ENCODE measurements around the gene GEMIN2.
"Not testable (repeated sequence)": the region's sequence is repeated elsewhere in the genome, so short reads cannot be mapped to it uniquely, and the experiment has no call there.

The GEMIN2 gene

DNA sequence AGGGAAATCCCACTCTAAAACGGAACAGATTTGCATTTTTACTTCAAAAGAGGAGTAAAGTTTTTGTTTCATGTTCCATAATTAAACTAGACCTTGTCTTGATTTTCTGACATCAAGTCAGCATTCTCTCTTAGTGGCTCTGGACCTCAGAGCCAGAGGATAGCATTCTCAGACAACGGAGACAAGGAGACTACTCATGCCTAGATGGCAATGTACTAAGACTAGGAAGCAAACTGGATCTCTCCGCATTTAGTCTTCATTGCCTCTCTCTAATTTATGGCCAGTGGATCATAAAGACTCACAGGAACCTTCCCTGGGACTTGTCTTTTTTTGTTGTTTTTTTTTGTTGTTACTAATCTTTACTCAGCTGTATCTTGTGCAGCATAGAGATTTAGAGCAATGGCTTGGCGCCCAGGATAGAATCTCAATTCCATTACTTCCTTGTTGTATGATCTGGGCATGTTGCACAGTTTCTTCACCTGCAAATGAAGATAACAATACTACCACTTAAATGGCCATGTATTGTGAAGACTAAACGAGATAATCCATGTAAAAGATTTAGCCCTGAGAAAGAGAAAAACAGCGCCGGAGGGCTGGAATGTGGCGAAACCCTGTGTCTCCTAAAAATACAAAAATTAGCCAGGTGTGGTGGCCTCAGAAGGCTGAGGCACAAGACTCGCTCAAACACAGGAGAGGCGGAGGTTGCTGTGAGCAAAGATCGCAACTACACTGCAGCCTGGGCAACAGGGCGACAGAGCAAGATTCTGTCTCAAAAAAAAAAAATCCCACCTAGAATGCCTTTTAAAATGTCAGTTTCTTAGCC, 4.0 kb upstream of the GEMIN2 start:
- DNase-seq (ENCODE audit: low read depth, low spot score), result no peak

DNA sequence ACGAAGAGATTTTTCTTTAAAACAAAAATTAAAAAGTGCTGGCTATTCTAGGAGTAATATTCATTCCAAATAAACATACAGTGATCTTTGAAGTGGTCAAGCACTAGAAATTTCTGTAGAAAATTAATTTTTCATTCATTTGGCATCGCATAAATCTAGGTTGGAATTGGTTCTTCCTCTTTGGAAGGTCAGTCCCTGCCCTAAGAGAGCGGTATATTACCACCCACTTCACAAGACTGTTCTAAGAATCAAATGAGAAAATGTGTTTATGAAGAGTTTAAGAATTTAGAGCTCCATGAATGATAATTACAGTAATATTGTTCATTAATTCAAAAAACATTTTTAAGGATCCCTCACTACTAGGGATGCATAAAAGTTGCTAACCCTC, 444 bp upstream of the GEMIN2 start:
- no peak for DNase-seq (ENCODE audit: low read depth, low spot score)

DNA sequence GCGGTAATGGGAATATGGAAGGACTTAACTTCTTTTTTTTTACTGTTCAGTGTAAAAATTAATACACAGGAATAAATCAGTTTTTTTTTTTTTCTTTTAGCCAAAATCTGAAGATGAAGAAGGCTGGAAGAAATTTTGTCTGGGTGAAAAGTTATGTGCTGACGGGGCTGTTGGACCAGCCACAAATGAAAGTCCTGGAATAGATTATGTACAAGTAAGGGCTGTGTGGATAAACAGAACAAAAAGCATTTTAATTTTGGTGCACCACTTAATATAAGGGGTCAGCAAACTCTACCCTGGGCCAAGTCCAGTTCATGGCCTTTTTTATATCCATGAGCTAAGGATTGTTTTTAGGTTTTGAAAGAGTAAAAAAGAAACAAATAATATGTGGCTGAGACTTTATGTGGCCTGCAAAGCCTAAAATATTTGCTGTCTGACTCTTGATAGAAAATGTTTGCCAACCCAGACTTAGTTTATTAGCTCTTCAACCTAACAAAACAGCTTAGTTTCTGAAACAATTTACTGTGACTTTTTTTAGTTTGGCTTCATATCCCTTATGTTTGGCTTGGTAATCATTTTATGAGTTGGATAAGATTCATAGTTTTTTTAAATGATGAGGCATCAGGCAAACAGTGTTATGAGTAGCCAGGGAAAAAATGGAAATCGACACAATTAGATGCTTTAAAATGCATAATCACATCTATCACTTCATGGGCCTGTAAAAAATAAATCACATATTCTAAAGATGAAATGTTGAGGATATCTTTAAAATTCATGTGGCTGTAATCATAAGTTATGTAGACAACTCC, 8.4 kb downstream of the GEMIN2 start:
- DNase-seq (ENCODE audit: low read depth, low spot score), result no peak

DNA sequence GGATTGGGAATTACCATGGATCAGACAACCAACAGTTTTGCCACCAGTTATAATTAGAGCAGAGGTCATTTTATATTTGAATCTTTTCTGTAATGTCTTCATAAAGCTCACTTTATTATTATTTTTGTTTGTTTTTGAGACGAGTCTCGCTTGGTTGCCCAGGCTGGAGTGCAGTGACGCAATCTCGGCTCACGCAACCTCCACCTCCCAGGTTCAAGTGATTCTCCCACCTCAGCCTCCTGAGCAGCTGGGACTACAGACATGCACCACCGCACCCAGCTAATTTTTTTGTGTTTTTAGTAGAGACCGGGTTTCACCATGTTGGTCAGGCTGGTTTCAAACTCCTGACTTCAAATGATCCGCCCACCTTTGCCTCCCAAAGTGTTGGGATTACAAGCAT, 23.7 kb downstream of the GEMIN2 start:
- not testable (repeated sequence) for DNase-seq (ENCODE audit: low read depth, low spot score)

DNA sequence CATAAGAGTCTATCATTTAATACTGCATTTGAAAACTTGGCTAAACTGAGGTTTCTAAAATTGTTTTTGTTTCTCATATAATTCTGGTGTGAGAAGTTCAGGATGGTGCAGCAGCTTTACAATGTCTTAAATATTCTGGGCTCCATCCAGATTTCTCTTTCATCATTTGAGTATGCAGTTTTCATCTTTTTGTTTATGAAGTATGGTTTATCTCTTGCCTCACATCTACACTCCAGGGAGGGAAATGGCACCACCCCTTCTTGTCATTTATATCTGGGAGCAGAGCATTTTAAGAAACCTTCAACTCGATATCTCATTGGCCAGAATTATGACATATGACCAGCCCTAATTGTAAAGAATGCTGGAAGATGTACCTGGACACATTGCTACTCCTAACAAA, 24.3 kb downstream of the GEMIN2 start:
- DNase-seq (ENCODE audit: low read depth, low spot score), result no peak

DNA sequence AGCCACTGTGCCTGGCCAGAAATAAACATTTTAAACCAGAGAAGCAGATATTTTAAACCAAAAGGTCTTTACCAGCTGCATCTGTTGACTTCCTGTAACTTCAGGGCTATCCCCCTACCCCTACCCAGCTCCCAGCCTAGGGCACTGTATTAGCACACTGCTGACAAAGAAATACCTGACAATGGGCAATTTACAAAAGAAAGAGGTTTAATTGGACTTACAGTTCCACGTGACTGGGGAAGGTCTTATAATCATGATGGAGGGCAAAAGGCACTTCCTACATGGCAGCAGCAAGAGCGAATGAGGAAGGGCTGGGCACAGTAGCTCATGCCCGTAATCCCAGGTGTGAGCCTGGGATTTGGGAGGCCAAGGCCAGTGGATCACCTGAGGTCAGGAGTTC, 26.0 kb downstream of the GEMIN2 start:
- DNase-seq (ENCODE audit: low read depth, low spot score), result peak; percentile 20

DNA sequence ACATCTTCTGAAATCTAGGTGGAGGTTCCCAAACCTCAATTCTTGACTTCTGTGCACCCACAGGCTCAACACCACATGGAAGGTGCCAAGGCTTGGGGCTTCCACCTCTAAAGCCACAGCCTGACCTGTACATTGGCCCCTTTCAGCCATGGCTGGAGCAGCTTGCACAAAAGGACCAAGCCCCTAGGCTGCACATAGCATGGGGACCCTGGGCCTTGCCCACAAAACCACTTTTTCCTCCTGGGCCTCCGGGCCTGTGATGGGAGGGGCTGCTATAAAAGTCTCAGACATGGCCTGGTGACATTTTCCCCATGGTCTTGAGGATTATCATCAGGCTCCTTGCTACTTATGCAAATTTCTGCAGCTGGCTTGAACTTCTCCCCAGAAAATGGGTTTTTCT, 27.5 kb downstream of the GEMIN2 start:
- not testable (repeated sequence) for DNase-seq (ENCODE audit: low read depth, low spot score)

DNA sequence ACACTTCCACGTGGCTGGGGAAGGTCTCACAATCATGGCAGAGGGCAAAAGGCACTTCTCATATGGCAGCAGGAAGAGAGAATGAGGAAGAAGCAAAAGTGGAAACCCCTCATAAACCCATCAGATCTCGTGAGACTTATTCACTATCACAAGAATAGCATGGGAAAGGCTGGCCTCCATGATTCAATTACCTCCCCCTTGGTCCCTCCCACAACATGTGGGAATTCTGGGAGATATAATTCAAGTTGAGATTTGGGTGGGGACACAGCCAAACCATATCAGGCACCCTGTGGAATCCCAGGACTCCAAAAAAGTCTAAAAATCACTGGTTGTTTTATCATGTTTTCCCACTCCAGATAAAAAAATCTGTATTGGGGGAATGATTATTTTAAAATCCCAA, 29.1 kb downstream of the GEMIN2 start:
- DNase-seq (ENCODE audit: low read depth, low spot score), result not testable (repeated sequence)

DNA sequence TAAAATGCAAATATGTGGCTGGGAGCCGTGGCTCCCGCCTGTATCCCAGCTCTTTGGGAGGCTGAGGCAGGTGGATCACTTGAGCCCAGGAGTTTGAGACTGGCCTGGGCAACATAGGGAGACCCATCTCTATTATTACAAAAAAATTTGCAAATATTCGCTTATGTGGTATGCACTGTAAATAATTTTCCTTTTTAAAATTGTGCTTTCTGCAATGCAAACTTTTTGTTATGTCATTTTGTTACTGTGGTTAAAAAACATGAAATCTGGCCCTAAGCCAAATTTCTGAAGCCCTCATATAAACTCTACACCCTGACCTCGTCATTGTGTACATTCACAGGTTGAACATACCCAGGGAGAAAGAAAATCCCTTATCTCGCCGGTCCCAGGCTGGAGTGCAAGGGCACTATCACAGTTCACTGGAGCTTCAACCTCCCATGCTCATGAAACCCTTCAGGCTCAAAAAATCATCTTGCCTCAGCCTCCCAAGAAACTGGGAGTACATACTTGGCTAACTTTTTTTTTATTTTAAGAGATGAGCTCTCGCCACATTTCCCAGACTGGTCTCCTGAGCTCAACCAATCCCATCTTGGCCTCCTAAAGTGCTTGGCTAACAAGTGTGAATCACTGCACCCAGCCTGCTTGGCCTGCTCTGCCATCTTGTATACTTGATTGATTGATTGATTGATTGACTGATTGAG, 31.3 kb downstream of the GEMIN2 start:
- no peak for DNase-seq (ENCODE audit: low read depth, low spot score)

DNA sequence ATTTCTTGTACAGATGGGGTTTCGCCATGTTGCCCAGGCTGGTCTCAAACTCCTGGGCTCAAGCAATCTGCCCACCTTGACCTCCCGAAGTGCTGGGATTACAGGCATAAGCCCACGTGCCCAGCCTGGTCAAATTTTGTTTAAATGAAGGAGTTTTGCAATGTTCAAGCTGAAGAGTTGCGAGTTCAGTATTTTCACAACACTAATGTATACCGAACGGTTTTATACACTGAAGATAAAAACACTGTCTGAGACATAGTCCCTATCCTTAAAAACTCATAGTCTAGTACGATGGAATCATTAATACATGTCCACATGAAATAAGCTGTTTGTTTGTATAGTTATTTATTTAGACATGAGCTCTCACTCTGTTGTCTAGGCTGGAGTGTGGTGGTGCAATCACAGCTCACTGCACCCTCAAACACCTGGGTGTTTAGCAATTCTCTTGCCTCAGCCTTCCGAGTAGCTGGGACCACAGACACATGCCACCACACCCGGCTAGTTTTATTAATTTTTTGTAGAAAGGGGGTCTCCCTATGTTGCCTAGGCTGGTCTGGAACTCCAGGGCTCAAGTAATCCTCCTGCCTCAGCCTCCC, 40.6 kb downstream of the GEMIN2 start:
- no peak for DNase-seq (ENCODE audit: low read depth, low spot score)

DNA sequence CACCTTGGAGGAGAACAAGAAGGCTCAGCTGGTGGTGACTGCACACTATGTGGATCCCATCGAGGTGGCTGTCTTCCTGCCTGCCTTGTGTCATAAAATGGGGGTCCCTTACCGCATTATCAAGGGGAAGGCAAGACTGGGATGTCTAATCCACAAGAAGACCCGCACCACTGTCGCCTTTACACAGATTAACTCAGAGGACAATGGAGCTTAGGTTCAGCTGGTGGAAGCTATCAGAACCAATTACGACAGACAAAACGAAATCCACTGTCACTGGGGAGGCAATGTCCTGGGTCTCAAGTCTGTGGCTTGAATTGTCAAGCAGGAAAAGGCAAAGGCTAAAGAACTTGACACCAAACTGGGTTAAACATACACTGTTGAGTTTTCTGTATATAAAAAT, 43.4 kb downstream of the GEMIN2 start:
- DNase-seq (ENCODE audit: low read depth, low spot score), result no peak

DNA sequence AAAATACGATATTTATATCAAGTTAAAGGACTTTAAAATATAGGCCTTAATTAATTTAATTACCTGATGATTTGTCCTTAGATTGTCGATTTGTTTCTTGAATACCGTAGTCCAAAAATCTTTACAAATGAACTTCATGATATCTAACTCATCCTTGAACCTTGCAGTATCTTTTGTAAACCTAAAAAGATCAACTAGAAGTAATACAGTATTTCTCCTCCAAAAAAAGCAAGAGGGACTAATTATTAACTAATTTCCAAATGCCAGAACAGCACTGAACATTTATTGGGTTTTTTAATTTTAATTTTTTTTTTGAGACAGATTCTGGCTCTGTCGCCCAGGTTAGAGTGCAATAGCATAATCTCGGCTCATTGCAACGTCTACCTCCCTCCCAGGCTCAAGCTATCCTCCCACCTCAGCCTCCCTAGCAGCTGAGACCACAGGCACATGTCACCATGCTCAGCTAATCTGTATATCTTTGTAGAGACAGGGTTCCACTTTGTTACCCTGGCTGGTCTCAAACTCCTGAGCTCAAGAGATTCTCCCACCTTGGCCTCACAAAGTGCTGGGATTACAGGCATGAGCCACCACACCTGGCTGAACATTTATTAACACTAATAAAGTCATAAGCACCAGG, 44.2 kb downstream of the GEMIN2 start:
- no peak for DNase-seq (ENCODE audit: low read depth, low spot score)

DNA sequence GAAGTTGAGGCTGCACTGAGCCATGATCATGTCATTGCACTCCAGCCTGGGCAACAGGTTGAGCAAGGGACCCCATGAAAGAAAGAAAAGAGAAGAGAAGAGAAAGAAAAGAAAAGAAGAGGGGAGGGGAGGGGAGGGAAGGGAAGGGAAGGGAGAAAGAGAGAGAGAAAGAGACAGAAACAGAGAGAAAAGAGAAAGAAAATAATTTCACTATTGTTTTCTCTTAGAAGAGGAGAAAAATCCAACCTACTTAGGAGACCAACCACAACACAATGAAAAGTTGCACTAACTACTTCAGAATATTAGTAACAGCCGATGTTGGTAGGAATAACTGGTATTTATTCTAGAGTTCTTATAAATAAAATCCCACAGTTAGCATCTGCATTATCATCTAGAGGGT, 46.4 kb downstream of the GEMIN2 start:
- no peak for DNase-seq (ENCODE audit: low read depth, low spot score)

DNA sequence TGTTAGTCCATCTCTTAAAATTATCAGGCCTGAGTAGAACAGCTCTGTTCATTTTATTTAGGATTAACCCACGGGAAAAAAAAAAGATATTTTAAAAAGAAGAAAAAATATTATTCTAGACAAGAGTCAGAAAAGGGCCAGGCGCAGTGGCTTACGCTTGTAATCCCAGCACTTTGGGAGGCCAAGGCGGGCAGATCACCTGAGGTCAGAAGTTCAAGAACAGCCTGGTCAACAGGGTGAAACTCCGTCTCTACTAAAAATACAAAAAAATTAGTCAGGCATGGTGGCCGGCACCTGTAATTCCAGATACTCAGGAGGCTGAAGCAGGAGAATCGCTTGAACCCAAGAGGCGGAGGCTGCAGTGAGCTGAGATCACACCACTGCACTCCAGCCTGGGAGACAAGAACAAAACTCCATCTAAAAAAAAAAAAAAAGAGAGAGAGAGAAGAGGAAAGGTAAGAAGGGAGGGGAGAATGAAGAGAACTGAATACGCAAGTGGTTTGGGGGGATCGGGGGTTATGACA, 53.7 kb downstream of the GEMIN2 start:
- not testable (repeated sequence) for DNase-seq (ENCODE audit: low read depth, low spot score)

DNA sequence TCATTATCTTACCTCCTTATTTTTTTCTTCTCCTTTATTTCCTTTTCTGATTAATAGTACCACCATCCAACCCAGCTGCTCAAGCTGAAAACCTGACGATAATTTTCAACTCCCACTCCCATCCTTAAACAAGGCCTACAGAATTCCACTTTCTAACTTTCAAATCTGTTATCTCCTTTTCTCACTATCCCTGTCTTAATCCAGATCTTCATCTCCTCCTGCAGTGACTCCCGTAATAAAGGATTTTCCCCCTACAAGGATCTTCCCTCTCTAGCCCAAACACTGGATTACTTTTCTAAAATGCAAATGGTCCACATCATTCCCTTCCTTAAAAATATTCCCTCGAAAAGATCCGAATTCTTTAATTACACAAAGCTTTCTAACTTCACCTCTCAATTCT, 54.5 kb downstream of the GEMIN2 start:
- DNase-seq (ENCODE audit: low read depth, low spot score), result no peak

DNA sequence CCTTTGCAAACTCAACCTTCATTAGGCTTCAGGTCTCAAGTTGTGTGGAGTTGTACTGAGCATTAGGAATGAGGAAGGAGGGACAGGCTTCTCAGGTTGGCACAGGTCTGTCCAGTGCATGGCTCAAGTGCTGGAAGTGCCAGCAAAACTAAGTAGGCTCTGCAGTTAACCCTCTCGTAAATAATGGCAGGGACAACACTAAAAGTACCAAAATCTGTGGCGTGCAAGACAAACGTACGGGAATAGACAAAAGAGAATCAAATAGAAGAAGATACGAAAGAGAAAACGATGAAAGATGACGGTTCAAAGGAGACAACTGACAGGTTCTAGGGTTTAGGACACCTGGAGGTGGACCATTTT, 55.4 kb downstream of the GEMIN2 start:
- DNase-seq (ENCODE audit: low read depth, low spot score), result no peak

DNA sequence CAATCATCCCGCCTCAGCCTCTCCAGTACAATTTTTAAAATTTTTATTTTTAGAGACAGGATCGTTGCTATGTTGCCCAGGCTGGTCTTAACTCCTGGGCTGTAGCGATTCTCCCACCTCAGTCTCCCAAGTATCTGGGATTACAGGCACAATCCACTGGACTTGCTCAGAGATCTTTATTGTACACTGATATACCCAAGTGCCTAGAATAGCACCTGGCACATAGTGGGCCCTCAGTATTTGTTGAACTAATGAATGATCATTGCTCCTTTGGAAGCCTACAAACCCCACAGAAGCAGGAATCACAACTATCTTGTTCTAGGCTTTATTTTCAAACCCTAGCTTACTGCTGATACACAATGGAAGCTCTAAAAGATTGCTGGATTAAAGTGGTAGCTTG, 59.1 kb downstream of the GEMIN2 start:
- no peak for DNase-seq (ENCODE audit: low read depth, low spot score)

DNA sequence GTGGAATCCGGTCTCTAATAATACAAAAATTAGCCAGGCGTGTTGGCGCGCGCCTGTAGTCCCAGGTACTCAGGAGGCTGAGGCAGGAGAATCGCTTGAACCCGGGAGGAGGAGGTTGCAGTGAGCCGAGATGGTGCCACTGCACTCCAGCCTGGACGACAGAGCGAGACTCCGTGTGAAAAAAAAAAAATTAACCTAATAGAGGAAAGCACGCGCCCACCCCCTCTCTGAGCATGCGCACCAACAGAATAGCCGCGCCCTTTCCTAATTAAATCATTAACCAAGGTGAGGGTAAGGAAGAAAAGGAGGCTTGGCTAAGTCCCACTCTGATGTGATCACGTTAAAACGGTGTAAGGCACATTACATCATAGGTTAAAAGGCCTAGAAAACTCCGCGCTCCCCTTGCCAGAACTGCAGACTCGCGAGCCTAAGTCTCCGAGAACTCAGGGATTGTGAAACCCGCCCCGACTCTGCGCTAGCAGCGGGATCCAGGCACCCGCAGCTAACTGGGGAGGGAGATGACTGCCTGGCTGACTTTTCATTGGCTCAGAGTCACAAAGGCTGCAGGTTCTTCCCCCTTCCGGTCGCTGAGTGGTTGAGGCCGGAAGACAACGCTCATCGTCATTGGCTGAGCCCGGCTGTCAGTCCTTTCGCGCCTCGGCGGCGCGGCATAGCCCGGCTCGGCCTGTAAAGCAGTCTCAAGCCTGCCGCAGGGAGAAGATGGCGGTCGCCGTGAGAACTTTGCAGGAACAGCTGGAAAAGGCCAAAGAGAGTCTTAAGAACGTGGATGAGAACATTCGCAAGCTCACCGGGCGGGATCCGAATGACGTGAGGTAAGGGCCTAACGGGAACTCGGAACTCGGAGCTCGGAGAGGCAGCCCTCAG, 60.7 kb downstream of the GEMIN2 start, which contains the start of gene PNN:
Gene PNN (plus strand): TSS at position 695 of the 885 bp plus-strand sequence. CDS start 26 bp downstream, at position 721.
- peak; percentile 98 for DNase-seq (ENCODE audit: low read depth, low spot score)

DNA sequence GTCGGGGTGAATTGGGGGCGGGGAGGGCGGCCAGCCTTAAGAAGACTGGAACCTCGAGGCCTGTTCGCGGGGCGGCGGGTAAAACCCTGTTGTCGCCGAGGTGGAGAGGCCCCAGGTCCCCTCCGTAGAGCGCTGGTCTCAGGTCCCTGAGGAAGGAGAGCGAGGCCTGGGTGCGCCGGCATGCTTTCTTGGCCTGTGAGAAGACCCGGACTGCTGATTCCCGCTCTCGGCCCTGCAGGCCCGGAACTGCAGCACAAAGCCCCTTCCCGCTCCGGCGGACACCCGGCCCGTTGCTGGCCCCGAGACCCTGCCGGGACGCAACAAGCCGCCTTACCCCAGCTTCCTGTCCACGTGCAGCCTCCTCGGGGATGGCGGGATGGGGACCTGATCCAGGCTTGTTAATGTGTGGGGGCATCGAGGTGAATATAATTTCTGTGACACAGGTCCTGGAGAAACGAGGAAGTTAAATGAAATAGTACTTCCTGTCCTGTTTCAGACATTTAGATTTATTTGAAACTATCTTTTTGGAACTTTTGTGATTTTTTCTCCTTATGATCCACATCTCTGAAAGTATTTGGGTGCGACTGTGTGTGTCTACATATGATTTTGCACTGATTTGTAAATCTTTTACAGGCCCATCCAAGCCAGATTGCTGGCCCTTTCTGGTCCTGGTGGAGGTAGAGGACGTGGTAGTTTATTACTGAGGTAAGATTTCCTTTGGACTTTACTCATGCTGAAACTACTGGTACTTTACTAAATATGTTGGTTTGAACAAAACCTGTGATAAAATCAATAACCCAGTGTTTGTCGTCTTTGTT, 61.5 kb downstream of the GEMIN2 start:
- DNase-seq (ENCODE audit: low read depth, low spot score), result no peak

Measured in iPS DF 19.7 (cell line).